ENCODE results near the gene SCYGR2. TPM values are rescaled to one million over a fixed set of nuclear protein-coding genes. Genes with fewer than 3 reads are reported as not detected.
"Not testable (repeated sequence)": the region's sequence is repeated elsewhere in the genome, so short reads cannot be mapped to it uniquely, and the experiment has no call there.

The SCYGR2 gene
- not detected for total RNA-seq

- ATAC-seq (replicated peaks in 1 of 2); H3K4me3 Mint-ChIP-seq; H3K36me3 Mint-ChIP-seq (ENCODE audit: insufficient read depth in 2 of 2); DNase-seq; H3K9me3 Mint-ChIP-seq; H3K4me1 Mint-ChIP-seq (ENCODE audit: low read depth); H3K27ac Mint-ChIP-seq: not testable (repeated sequence)
- H3K27me3 Mint-ChIP-seq (ENCODE audit: low read depth), result peaks cover 50% of the 10 kb centered on the region
These were observed at the start of gene SCYGR2 for GRCh38 chr2:227598835-227599503. Gene SCYGR2, plus strand, starts transcription at chr2:227598893. Its CDS starts 0 bp downstream, at chr2:227598893.

- peaks cover 3 to 17% of the 10 kb centered on the region in 2 donors for H3K36me3 Mint-ChIP-seq (ENCODE audit: insufficient read depth in 2 of 2)
- H3K4me1 Mint-ChIP-seq (ENCODE audit: low read depth), result peaks cover 6% of the 10 kb centered on the region
- H3K27ac Mint-ChIP-seq, result no peak overlapping the region
- H3K4me3 Mint-ChIP-seq, result no peak overlapping the region
- DNase-seq, result no peak
- H3K9me3 Mint-ChIP-seq, result no peaks in the 10 kb centered on the region
- H3K27me3 Mint-ChIP-seq (ENCODE audit: low read depth), result no peaks in the 10 kb centered on the region
- ATAC-seq (replicated peaks in 1 of 2), result no peak
These were observed 46.9 kb upstream of the SCYGR2 start for GRCh38 chr2:227551836-227552235.

- Mint-ChIP-seq H3K4me3 (no peak overlapping the region), H3K36me3 (ENCODE audit: insufficient read depth in 2 of 2) (peaks cover 1 to 2% of the 10 kb centered on the region in 2 donors), H3K27me3 (ENCODE audit: low read depth) (no peaks in the 10 kb centered on the region), H3K9me3 (no peaks in the 10 kb centered on the region), H3K27ac (no peak overlapping the region), H3K4me1 (ENCODE audit: low read depth) (no peaks in the 10 kb centered on the region)
- no peak for DNase-seq
- no peak for ATAC-seq (replicated peaks in 1 of 2)
These were observed 36.1 kb upstream of the SCYGR2 start for GRCh38 chr2:227562581-227562980.

- no peak overlapping the region for H3K4me3 Mint-ChIP-seq
- H3K36me3 Mint-ChIP-seq (ENCODE audit: insufficient read depth in 2 of 2), result peaks cover 0 to 1% of the 10 kb centered on the region in 2 donors
- no peaks in the 10 kb centered on the region for H3K4me1 Mint-ChIP-seq (ENCODE audit: low read depth)
- no peak for ATAC-seq (replicated peaks in 1 of 2)
- no peaks in the 10 kb centered on the region for H3K27me3 Mint-ChIP-seq (ENCODE audit: low read depth)
- H3K27ac Mint-ChIP-seq, result no peak overlapping the region
- no peaks in the 10 kb centered on the region for H3K9me3 Mint-ChIP-seq
- no peak for DNase-seq
These were observed 33.6 kb upstream of the SCYGR2 start for GRCh38 chr2:227565080-227565479.

- no peaks in the 10 kb centered on the region for H3K27me3 Mint-ChIP-seq (ENCODE audit: low read depth)
- H3K4me3 Mint-ChIP-seq, result no peak overlapping the region
- peaks cover 0 to 1% of the 10 kb centered on the region in 2 donors for H3K36me3 Mint-ChIP-seq (ENCODE audit: insufficient read depth in 2 of 2)
- no peaks in the 10 kb centered on the region for H3K4me1 Mint-ChIP-seq (ENCODE audit: low read depth)
- H3K27ac Mint-ChIP-seq, result peak overlapping the region; percentile 89
- ATAC-seq (replicated peaks in 1 of 2) (no peak), DNase-seq (no peak)
- H3K9me3 Mint-ChIP-seq, result no peaks in the 10 kb centered on the region
These were observed 32.7 kb upstream of the SCYGR2 start for GRCh38 chr2:227566012-227566411.

GRCh38 chr2:227568852-227569169 lies 29.9 kb upstream of the SCYGR2 start:
- H3K36me3 Mint-ChIP-seq (ENCODE audit: insufficient read depth in 2 of 2), result peaks cover 0 to 1% of the 10 kb centered on the region in 2 donors
- H3K4me1 Mint-ChIP-seq (ENCODE audit: low read depth), result no peaks in the 10 kb centered on the region
- H3K27me3 Mint-ChIP-seq (ENCODE audit: low read depth), result peaks cover 12% of the 10 kb centered on the region
- DNase-seq, result no peak
- ATAC-seq (replicated peaks in 1 of 2), result no peak
- no peak overlapping the region for H3K4me3 Mint-ChIP-seq
- H3K27ac Mint-ChIP-seq, result no peak overlapping the region
- H3K9me3 Mint-ChIP-seq, result no peaks in the 10 kb centered on the region

GRCh38 chr2:227570615-227571014 lies 28.1 kb upstream of the SCYGR2 start:
- Mint-ChIP-seq H3K4me1 (ENCODE audit: low read depth) (no peaks in the 10 kb centered on the region), H3K27ac (no peak overlapping the region), H3K36me3 (ENCODE audit: insufficient read depth in 2 of 2) (peaks cover 0 to 1% of the 10 kb centered on the region in 2 donors), H3K4me3 (no peak overlapping the region), H3K27me3 (ENCODE audit: low read depth) (peaks cover 12% of the 10 kb centered on the region), H3K9me3 (no peaks in the 10 kb centered on the region)
- DNase-seq (no peak), ATAC-seq (replicated peaks in 1 of 2) (no peak)

GRCh38 chr2:227576110-227576509 lies 22.6 kb upstream of the SCYGR2 start:
- H3K4me3 Mint-ChIP-seq, result no peak overlapping the region
- H3K27ac Mint-ChIP-seq, result no peak overlapping the region
- DNase-seq (no peak), ATAC-seq (replicated peaks in 1 of 2) (peak in 1 of 2 donors; percentile 34)
- H3K36me3 Mint-ChIP-seq (ENCODE audit: insufficient read depth in 2 of 2), result no peaks in the 10 kb centered on the region
- H3K9me3 Mint-ChIP-seq, result no peaks in the 10 kb centered on the region
- no peaks in the 10 kb centered on the region for H3K4me1 Mint-ChIP-seq (ENCODE audit: low read depth)
- peaks cover 36% of the 10 kb centered on the region for H3K27me3 Mint-ChIP-seq (ENCODE audit: low read depth)

GRCh38 chr2:227576812-227577211 lies 21.9 kb upstream of the SCYGR2 start:
- H3K4me3 Mint-ChIP-seq, result no peak overlapping the region
- H3K9me3 Mint-ChIP-seq, result no peaks in the 10 kb centered on the region
- peaks cover 40% of the 10 kb centered on the region for H3K27me3 Mint-ChIP-seq (ENCODE audit: low read depth)
- H3K27ac Mint-ChIP-seq, result no peak overlapping the region
- no peak for ATAC-seq (replicated peaks in 1 of 2)
- H3K4me1 Mint-ChIP-seq (ENCODE audit: low read depth), result no peaks in the 10 kb centered on the region
- DNase-seq, result no peak
- peaks cover 0 to 2% of the 10 kb centered on the region in 2 donors for H3K36me3 Mint-ChIP-seq (ENCODE audit: insufficient read depth in 2 of 2)

GRCh38 chr2:227577555-227577954 lies 21.1 kb upstream of the SCYGR2 start:
- Mint-ChIP-seq H3K27me3 (ENCODE audit: low read depth) (peaks cover 46% of the 10 kb centered on the region), H3K9me3 (peaks cover 2 to 6% of the 10 kb centered on the region in 2 donors), H3K36me3 (ENCODE audit: insufficient read depth in 2 of 2) (peaks cover 2 to 8% of the 10 kb centered on the region in 2 donors), H3K27ac (no peak overlapping the region), H3K4me3 (no peak overlapping the region), H3K4me1 (ENCODE audit: low read depth) (no peaks in the 10 kb centered on the region)
- no peak for DNase-seq
- no peak for ATAC-seq (replicated peaks in 1 of 2)

GRCh38 chr2:227578642-227579041 lies 20.1 kb upstream of the SCYGR2 start:
- no peak overlapping the region for H3K4me3 Mint-ChIP-seq
- H3K27me3 Mint-ChIP-seq (ENCODE audit: low read depth), result peaks cover 40% of the 10 kb centered on the region
- DNase-seq, result no peak
- ATAC-seq (replicated peaks in 1 of 2), result peak in 1 of 2 donors; percentile 26
- H3K9me3 Mint-ChIP-seq, result peaks cover 7 to 11% of the 10 kb centered on the region in 2 donors
- H3K4me1 Mint-ChIP-seq (ENCODE audit: low read depth), result no peaks in the 10 kb centered on the region
- H3K36me3 Mint-ChIP-seq (ENCODE audit: insufficient read depth in 2 of 2), result peaks cover 6 to 13% of the 10 kb centered on the region in 2 donors
- H3K27ac Mint-ChIP-seq, result no peak overlapping the region

- DNase-seq (no peak), ATAC-seq (replicated peaks in 1 of 2) (no peak)
- H3K36me3 Mint-ChIP-seq (ENCODE audit: insufficient read depth in 2 of 2), result peaks cover 6 to 13% of the 10 kb centered on the region in 2 donors
- H3K4me1 Mint-ChIP-seq (ENCODE audit: low read depth), result no peaks in the 10 kb centered on the region
- H3K27ac Mint-ChIP-seq, result no peak overlapping the region
- peaks cover 49% of the 10 kb centered on the region for H3K27me3 Mint-ChIP-seq (ENCODE audit: low read depth)
- peaks cover 9 to 11% of the 10 kb centered on the region in 2 donors for H3K9me3 Mint-ChIP-seq
- H3K4me3 Mint-ChIP-seq, result no peak overlapping the region
These were observed 18.9 kb upstream of the SCYGR2 start for GRCh38 chr2:227579791-227580190.

- H3K27me3 Mint-ChIP-seq (ENCODE audit: low read depth), result peaks cover 37% of the 10 kb centered on the region
- ATAC-seq (replicated peaks in 1 of 2) (no peak), DNase-seq (no peak)
- H3K27ac Mint-ChIP-seq, result no peak overlapping the region
- H3K4me1 Mint-ChIP-seq (ENCODE audit: low read depth), result no peaks in the 10 kb centered on the region
- H3K36me3 Mint-ChIP-seq (ENCODE audit: insufficient read depth in 2 of 2), result peaks cover 6 to 13% of the 10 kb centered on the region in 2 donors
- H3K4me3 Mint-ChIP-seq, result no peak overlapping the region
- peaks cover 9 to 11% of the 10 kb centered on the region in 2 donors for H3K9me3 Mint-ChIP-seq
These were observed 16.3 kb upstream of the SCYGR2 start for GRCh38 chr2:227582369-227582768.

All from activated T-cell treated with anti-CD3 and anti-CD28 coated beads, Interleukin-2, amount 50 U/mL, for 72 hours (primary cell).